Measurements from ENCODE around the gene BTBD6.

BTBD6 gene

DNA sequence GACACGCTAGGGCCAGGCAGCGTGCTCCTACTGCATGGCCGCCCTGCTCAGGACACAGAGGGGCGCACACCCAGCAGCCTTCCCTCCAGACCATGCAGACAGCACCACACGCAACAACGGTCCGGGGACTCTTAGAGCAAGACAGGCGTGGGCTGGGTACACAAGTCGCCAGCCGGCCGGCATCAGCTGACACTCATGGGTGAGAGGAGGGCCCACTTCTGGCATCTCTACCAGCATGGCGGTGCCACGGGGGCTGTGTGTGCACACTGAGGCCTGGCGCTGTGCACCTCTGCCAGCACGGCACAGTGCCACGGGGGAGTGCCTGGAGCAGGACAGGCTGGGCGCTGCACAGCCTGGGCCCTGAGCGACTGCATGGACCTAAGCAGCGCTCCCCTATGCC, 6.7 kb upstream of the BTBD6 start:
- DNase-seq: no peak

DNA sequence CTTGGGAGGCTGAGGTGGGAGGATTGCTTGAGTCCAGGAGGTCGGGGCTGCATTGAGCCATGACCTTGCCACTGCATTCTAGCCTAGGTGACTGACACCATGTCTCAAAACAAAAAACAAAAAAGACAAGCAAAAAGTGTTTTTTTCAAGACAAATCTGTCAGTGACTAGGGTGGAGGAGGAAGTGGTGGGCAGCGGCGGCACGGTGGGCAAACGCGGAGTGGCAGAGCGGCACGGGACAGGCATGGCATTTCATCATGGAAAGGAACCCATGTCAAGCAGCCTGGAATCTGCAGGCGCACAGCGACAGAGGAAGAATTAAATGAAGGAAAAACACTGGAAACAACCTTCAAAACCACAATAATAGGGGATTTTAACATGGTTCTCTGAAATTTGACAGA, 4.0 kb upstream of the BTBD6 start:
- no peak for DNase-seq

DNA sequence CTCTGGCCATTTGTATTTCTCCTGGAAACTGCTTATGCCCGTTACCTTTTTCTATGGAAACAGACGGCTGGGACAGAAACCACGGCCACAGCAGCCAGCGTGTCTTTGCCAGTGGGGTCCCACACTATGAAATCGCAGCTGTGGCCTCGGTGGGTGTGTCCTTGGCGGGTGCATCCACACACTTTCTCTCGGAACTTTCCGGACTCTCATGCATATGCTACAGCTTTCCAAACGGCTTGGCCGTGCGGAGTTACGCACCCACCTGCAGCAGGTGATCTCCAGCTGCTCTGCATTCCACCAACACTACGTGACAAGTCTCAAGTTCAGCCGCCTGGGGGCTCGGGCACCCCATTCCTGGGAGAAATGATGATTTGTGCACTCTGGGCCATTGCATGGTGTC, 1.3 kb upstream of the BTBD6 start:
- no peak for DNase-seq

DNA sequence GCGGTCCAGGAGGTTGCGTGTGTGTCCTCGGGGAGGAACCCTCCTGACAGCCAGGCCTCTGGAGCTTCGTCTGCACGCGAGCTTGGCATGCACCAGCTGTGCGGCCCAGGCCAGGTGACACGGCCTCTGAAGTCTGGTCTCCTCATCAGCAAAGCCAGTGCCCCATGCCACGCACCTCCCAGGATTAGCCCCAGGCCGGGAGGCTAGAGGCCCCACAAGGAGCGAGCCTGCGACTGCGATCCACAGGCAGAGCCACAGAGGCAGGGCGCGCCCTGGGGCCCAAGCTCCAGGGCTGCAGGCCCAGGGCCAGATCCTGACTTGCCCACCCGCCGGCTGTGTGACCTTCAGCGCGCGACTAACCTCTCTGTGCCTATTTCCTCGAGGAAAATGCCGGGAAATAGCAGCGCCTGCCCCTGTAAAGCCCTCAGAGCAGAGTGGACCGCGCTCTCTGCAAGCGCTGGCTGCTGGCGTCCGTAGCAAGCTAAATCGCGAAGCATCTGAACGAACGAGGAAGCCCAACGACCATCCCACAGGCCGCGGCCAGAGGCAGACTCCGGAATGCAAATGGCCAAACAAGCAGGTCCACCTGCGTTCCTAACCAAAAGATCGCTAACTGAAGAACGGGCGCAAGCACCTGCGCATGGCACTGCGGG, 492 bp upstream of the BTBD6 start:
- no peak for DNase-seq

DNA sequence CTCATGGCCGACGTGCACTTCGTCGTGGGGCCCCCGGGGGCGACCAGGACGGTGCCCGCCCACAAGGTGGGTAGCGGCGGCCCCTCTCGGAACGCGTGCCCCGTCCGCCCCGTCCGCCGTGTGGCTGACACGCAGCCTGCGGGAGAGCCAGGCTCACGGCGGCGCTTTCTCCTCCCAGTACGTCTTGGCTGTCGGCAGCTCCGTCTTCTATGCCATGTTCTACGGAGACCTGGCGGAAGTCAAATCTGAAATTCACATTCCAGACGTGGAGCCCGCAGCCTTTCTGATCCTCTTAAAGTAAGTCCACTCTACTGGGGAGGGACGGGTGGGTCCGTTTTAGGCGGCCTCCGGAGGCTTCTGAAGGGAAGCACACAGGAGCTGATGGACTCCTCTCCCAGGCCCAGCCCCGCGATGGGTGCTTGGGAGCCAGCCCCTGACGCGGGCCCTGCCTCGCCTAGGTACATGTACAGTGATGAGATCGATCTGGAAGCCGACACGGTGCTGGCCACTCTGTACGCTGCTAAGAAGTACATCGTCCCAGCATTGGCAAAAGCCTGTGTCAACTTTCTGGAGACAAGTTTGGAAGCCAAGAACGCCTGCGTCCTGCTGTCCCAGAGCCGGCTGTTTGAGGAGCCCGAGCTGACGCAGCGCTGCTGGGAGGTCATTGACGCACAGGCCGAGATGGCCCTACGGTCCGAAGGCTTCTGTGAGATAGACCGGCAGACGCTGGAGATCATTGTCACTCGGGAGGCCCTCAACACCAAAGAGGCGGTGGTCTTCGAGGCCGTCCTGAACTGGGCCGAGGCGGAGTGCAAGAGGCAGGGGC, 1.1 kb downstream of the BTBD6 start:
- DNase-seq: no peak

DNA sequence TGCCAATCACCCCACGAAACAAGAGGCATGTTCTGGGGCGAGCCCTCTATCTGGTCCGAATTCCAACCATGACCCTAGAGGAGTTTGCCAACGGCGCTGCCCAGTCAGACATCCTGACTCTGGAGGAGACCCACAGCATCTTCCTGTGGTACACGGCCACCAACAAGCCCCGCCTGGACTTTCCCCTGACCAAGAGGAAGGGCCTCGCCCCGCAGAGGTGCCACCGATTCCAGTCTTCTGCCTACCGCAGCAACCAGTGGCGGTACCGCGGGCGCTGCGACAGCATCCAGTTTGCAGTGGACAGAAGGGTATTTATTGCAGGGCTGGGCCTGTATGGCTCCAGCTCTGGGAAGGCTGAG, 1.7 kb downstream of the BTBD6 start:
- DNase-seq: no peak

DNA sequence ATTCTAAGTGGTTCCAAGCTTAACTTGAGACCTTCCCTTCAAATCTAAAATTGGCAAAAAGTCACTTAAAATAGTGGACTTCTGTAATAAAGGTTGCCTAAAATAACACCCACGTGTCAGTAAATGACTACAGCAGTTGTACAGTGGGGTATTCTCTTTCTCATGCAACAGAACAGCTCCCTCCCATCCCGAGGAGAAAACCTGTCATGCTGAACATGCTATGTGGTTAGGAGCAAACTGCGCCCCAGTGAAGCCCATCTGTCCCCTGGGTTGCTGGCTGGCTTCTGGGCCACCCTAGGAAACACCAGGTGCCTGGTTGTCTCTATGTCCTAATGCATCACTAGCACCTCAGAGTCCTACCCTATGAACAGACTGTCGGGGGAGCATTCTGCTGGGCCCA, 2.7 kb downstream of the BTBD6 start:
- no peak for DNase-seq

DNA sequence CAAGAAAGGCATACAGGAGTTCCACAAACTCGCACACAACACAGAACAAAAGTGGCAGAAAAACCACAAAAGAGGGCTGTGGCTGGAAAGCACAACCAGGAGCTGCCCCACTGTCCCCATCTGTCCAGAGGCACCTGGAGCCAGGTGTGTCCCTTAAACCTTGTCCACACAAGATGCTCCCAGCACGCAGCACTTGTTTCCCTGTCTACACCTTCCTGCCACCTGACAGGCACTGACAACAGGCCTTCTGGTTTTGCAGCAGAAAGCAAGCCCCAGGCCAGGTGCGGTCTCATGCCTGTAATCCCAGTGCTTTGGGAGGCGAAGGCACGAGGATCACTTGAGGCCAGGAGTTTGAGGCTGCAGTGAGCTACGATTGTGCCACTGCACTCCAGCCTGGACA, 3.6 kb downstream of the BTBD6 start:
- DNase-seq: no peak

DNA sequence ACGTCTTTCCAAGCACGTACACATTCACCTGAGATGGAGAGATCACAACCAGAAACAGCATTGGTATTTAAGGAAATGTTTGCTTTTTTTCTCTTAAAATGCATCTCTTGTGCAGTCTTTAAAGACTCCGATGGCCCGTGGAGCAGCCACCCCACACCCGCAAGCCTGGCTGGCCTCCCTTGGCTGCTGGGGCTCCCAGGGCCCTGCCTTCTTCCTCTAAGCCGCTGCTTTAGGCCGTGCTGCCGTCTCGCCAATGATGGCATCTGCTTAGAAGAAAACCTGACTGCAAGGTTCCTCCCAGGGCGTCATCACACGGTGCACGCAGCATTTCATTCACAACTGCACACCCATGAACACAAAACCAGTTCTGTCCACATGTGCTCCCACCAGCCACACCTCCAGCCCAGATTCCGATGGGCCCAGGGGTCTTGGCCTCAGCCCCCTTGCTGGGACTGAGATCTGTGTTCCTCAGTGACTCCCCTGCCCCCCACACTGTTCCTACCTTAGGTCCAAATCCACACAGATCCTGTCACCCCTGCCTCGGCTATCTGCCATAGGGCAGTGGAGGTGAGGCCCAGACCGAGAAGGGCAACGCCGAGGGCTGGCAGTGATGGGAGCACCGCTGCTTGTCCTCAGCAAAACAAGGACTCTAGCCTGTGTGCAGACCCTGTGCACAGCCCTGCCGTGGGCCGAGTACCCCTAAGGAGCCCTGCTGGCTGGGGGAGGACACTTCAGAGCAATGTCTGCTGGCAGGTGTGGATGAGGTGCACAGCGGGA, 4.4 kb downstream of the BTBD6 start:
- DNase-seq: no peak

DNA sequence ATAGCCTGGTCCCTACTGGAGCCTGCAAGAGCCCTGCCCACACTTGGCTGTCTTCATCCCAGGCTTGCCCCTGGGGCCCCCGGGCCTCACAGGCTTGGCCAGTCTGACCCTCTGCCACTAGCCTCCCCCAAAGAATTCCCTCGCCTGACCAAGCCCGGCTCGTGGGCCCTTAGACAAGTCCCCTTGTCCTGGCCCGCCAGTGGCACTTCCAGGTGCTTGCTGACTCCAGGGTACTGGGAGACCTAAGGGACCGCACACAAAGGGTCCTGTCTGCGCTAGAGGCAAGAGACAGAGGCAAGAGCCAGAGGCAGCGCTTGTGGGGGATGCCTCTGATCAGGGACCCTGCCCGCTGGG, 5.0 kb downstream of the BTBD6 start:
- DNase-seq: no peak

DNA sequence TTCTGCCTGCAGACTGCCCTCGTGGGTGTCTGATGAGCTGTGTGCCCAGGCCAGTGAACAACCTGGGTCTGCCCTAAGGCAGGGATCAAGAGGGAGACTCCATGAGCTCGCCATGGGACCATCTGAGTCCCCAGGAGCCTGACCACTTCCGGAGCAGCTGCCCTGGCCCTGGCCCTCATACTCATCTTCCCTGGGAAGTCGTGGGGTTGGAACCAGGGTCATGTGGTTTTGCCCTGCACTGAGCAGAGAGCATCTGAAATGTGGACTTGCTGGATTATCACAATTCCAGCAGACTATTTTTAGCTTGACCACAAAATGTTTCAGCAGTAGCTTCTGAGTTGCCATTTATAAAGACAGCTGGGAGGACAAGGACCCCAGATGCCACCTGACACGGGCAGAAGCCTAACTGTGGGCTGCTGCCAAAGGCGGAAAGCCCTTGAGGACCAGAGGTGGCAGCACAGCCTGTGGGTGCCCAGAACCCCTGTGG, 6.7 kb downstream of the BTBD6 start:
- no peak for DNase-seq

DNA sequence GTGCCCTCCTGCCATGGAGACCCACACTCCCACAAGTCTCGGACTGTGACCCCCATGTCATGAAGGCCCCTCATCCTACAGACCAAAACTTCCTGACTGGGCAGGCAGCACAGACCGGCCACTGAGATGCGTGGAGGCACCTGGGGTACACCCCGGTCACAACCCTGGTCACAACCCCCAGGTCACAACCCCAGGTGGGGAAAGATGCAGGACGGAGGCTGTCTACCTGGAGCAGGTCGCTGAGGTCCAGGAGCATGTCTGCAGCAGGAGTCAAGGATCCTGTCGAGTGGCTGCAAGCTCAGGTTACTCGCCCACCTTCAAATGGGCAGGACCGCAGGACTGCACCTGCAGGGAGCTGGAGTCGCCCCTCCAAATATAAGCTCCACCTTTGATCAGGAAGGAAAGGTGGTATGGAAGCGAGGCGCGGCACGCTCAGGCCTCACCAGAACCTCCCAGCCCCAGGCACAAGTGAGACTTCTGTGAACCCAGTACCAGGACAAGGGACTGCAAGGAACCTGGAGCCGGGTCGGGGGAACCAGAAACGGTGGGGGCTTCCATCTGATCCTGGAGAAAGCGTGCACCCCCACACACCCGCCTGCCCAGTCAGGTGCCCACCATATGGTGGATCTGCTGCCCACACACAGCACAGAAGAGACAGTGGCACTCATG, 8.1 kb downstream of the BTBD6 start:
- DNase-seq: no peak

DNA sequence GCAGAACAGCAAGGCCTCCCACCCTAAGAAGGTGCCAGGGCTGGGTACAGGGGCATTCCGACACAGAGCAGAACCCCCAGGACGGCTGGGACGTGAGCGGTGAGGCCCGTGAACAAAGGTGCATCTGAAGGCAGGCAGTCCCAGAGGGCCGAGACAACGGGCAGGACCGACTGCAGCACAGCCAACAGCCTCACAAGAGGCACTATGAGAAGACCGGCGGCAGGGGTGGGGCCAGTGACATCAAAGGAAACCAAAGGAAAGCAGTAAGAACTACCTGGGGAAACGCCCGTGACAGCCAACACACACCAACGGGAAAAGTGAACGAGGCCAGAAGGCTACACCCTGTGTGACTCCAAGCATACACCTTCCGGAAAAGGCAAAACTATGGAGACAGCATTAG, 9.1 kb downstream of the BTBD6 start:
- DNase-seq: no peak

DNA sequence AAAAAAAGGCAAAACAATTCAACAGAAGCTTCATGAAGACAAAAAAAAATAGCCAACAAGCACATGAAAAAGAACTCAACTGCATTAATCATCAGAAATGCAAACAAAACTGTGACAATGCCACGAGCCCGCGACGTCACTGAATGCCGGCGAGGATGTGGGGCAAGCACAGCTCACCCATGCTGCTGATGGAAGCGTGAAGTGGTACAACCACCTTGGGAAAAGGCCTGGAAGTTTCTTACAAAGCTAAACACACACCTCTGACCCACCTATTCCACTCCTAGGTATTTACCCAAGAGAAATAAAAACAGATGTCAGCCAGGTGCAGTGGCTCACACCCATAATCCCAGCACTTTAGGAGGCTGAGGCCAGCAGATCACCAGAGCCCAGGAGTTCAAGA, 10.5 kb downstream of the BTBD6 start:
- no peak for DNase-seq

DNA sequence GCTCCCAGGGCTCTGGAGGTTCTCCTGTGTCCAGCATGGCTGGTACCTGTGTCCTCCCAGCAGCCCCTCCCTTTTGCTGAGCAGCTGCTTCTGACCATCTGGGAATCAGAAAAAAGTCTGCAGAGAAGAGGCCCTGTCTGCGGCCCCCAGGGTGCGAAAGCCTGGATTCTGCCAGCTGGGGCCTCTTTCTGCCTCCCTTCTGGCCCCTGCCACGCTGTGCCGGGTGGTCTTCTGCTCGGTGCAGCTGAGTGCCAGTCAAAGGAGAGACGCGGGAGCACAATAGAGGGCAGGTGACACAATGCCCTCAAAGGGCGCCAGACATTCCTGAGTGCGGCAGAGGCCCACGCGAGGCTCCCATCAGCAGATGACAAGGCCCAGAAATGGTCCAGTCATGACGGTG, 12.6 kb downstream of the BTBD6 start:
- DNase-seq: no peak

DNA sequence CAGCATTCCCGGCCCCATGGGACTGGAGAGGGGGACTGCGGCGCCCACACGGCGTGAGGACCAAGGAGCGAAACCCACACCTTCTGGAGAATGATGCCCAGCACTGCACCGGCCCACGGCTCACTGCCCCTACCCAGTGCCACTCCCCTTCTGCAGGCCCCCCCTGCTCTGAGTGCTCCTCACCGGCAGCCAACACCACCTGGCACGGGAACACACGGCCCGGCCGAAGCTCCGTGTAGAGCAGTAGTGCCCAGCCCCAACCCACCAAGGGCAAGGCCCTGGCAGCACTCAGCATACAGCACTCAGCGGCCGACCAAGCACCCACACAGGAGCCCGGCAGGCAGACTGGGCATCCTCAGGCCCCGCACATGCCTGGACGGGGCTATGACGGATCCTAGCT, 13.4 kb downstream of the BTBD6 start:
- no peak for DNase-seq

DNA sequence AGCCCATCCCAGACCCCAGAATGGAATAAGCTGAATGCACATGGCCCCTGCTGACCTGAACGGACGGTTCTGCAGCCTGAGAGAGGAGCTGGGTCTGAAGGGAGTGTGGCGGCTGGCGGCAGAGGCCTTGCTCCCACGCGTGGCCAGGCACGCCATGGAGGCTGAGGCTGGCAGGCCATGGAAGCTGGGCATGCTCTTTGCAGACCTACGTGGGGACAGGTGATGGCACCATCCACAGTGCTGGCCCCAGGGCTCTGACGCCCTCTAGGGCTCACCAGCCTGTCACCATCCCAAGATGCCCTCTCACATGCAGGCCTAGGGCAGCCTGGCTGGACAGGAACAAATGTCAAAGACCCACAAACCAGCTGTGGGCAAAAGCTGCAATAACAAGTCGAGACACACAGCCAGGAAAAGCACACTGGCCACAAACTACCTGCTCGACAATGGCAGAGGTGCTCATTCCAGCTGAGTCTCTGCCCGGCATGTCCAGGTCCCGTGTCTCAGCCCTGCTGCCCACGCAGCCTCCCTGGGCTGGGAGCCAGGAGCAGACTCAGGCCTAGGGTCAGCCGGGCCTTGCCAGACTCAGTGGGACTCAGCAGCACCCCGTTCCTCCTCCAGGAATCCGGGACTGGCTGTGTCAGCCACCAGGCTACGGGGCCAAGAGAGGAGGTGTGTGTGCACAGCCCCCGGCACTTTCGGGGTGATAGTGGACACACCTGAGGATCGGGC, 19.7 kb downstream of the BTBD6 start:
- no peak for DNase-seq

DNA sequence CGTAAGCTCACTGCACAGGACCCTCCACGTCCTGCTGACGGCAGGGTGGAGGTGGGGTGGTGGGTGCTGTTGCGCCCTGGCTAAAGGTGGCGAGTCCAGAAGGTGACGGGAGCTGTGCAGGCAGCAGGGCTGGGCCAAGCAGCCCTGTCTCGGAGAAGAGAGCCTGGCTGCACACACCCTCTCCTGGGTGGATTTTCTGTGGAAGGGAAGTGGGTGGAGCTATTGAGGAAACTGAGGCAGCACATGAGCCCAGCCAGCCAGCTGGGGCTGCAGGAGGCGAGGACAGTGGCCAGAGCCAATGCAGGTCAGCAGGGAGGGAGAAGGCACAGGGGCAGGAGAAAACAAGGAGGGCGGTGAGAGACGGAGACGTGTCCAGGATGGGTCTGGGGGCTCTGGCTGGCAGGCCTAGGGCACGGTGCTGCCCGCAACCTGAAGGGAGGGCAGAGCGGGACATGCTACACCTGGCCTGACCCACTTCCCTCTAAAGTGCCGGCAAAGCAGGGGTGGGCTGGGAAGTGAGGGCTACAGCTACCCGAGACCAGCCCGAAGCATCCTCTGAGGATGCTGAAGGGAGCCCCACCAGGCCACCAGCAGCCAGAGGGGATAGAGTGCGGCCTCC, 20.5 kb downstream of the BTBD6 start:
- no peak for DNase-seq

DNA sequence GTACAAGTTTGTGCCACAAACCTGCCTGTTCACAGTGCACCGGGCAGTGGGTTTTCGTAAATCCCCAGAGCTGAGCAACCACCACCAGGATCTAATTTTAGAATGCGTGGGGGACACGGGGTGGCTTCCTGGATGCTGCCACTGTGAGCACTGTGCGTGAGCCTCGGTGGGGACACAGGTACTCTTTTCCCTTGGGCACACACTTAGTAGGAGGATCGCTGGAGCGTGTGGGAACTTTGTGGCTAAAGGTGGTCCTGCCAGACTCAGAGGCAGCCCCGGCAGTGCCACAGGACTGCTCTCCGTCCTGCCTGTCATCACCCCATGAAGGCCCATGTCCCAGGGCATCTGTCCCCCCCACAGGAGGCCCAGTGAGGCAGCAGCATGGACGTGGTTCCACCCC, 21.1 kb downstream of the BTBD6 start:
- no peak for DNase-seq

DNA sequence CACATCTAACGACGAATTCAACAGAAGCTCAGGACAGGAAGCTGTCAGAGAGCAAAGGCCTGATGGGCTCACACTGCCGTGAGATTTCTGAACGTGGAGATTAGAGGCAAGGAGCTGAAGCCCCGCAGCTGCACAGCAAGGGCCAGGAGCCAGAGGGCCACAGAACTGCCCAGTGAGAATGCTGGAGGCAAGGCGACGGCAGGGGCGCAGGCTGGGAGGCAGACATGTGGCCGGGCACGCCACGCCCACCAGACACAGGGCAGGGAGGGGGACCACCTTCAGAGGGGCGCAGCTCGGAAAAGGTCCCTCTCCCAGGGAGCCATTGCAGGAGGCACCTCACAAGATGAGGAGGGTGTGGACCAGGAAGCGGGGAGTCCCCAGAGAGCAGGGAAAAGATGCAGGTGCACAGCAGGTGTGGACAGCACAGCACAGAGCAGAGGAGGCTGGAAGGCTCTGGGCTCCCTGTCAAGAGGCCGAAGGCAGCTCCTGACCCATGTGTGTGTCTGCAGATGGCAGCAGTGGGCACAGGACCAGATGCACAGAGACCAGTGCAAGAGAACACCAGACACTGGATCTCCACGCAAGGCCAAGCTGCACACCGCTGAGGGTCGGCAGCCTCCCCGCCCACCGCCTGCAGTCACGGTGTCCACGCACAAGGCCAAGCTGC, 23.0 kb downstream of the BTBD6 start:
- no peak for DNase-seq

DNA sequence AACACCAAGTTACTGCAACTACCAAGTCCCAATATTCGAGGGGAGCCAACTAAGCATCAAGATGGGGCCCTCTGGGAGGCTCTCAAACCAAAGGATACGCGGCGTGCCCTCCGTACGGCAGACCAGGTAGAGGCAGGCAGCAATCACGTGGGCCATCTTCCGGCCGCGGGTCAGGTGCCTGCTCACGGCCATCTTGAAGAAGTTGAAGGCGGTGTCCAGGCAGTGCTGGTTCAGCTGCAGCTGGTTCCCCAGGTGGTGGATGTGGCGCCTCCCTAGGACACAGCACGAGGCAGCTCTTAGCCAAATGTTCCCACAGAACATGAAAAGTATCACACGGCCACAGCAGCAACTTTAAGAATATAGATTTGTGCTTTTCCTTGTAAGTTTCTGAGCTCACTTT, 24.3 kb downstream of the BTBD6 start:
- DNase-seq: no peak

DNA sequence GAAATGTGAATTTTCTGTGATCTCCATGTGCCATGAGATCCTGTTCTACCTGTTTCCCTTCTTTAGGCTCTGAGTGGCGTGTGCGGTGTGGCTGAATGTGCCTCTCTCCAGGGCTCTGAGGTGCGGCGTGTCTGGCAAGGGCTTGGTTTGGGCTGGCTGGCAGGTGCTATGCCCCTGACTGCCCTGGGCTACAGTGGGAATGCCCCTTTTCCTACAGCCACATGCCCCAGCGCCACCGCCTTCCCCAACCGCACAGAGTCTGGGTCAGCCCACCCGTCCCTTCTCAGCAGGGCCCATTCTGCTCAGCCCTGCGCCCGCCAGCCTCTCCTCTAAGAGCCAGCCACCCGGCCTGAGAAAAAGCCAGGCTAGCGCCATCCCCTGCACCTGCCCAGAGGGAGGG, 24.7 kb downstream of the BTBD6 start:
- DNase-seq: no peak
